ENCODE results near the gene USP9X.

The USP9X gene

GRCh38 chrX:41096339-41096955, 11.2 kb downstream of the USP9X start (continued):
- no peak for TF ChIP-seq ZNF518A (tag by site-specific recombination; conservative IDR thresholded peaks at IDR 0.05; ENCODE audit: low read depth)
- no peak for TF ChIP-seq PBX3 (CRISPR knock-in tag; IDR thresholded peaks at IDR 0.05)
- TF ChIP-seq ZNF654 (tag by site-specific recombination; IDR thresholded peaks at IDR 0.05; ENCODE audit: low read depth) = no peak
- TF ChIP-seq ZNF776 (tag by site-specific recombination; IDR thresholded peaks at IDR 0.05; ENCODE audit: borderline replicate concordance) = no peak
- TF ChIP-seq ZNF792 (tag by site-specific recombination; IDR thresholded peaks at IDR 0.05) = no peak
- TF ChIP-seq ZNF701 (tag by site-specific recombination; IDR thresholded peaks at IDR 0.05) = no peak
- TF ChIP-seq SP7 (tag by site-specific recombination; IDR thresholded peaks at IDR 0.05) = 0 out of 2 replicates have a peak, but pooled peaks have one; percentile 20
- TF ChIP-seq ZNF354C (tag by site-specific recombination; IDR thresholded peaks at IDR 0.05; ENCODE audit: borderline replicate concordance, low read depth) = no peak
- TF ChIP-seq ZNF335 (tag by site-specific recombination; conservative IDR thresholded peaks at IDR 0.05) = no peak
- TF ChIP-seq SCRT2 (tag by site-specific recombination; IDR thresholded peaks at IDR 0.05) = no peak
- no peak for TF ChIP-seq TCF7L2 (IDR thresholded peaks at IDR 0.05; ENCODE audit: borderline replicate concordance, low read depth, low read length)
- TF ChIP-seq HOXC10 (CRISPR knock-in tag; IDR thresholded peaks at IDR 0.05) = no peak
- TF ChIP-seq ZFP37 (tag by site-specific recombination; IDR thresholded peaks at IDR 0.05) = 0 out of 2 replicates have a peak, but pooled peaks have one; percentile 36
- no peak for TF ChIP-seq KLF8 (tag by site-specific recombination; IDR thresholded peaks at IDR 0.05)
- no peak for TF ChIP-seq ZNF555 (tag by site-specific recombination; conservative IDR thresholded peaks at IDR 0.05)
- TF ChIP-seq CTCF (tag by site-specific recombination; IDR thresholded peaks at IDR 0.05) = no peak
- TF ChIP-seq YY1 (tag by site-specific recombination; IDR thresholded peaks at IDR 0.05) = no peak
- TF ChIP-seq GLIS1 (tag by site-specific recombination; IDR thresholded peaks at IDR 0.05) = peak; percentile 56
- no peak for TF ChIP-seq ZNF214 (tag by site-specific recombination; IDR thresholded peaks at IDR 0.05; ENCODE audit: borderline replicate concordance)
- no peak; the same call in 1 of the 2 replicates for TF ChIP-seq ZNF398 (tag by site-specific recombination; IDR thresholded peaks at IDR 0.05)
- peak; percentile 39; the same call in 1 of the 2 replicates for TF ChIP-seq ZNF664 (tag by site-specific recombination; IDR thresholded peaks at IDR 0.05)
- no peak for TF ChIP-seq REPIN1 (tag by site-specific recombination; IDR thresholded peaks at IDR 0.05; ENCODE audit: low read depth)
- TF ChIP-seq ZNF521 (tag by site-specific recombination; IDR thresholded peaks at IDR 0.05) = no peak
- no peak for TF ChIP-seq SALL2 (tag by site-specific recombination; IDR thresholded peaks at IDR 0.05; ENCODE audit: borderline replicate concordance)
- TF ChIP-seq ZNF791 (tag by site-specific recombination; IDR thresholded peaks at IDR 0.05) = no peak
- TF ChIP-seq ZNF830 (tag by site-specific recombination; IDR thresholded peaks at IDR 0.05; ENCODE audit: low read depth) = no peak
- TF ChIP-seq OVOL3 (tag by site-specific recombination; IDR thresholded peaks at IDR 0.05) = no peak
- no peak for TF ChIP-seq ZNF843 (tag by site-specific recombination; IDR thresholded peaks at IDR 0.05)
- TF ChIP-seq ZNF596 (tag by site-specific recombination; IDR thresholded peaks at IDR 0.05) = no peak
- TF ChIP-seq ZNF18 (tag by site-specific recombination; IDR thresholded peaks at IDR 0.05) = peak; percentile 87
